ENCODE results near the gene SCYGR1.

- TF ChIP-seq, protein P1, sequence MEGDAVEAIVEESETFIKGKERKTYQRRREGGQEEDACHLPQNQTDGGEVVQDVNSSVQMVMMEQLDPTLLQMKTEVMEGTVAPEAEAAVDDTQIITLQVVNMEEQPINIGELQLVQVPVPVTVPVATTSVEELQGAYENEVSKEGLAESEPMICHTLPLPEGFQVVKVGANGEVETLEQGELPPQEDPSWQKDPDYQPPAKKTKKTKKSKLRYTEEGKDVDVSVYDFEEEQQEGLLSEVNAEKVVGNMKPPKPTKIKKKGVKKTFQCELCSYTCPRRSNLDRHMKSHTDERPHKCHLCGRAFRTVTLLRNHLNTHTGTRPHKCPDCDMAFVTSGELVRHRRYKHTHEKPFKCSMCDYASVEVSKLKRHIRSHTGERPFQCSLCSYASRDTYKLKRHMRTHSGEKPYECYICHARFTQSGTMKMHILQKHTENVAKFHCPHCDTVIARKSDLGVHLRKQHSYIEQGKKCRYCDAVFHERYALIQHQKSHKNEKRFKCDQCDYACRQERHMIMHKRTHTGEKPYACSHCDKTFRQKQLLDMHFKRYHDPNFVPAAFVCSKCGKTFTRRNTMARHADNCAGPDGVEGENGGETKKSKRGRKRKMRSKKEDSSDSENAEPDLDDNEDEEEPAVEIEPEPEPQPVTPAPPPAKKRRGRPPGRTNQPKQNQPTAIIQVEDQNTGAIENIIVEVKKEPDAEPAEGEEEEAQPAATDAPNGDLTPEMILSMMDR (conservative IDR thresholded peaks at IDR 0.05; ENCODE audit: low read depth, low read length), result no peak
- no peak for TF ChIP-seq EZH2phosphoT487 (IDR thresholded peaks at IDR 0.05; ENCODE audit: borderline replicate concordance, low read length)
Measured at GRCh38 chr2:227389231-227389630, 1.5 kb upstream of the SCYGR1 start.

All from PC-3 (cell line).